Omental fat pad (tissue), 4 donors: Measurements from ENCODE around the gene RSRC1. TPM values are rescaled to one million over a fixed set of nuclear protein-coding genes. Genes with fewer than 3 reads are reported as not detected.

Experiments used
- ATAC-seq: fragments of 150-250 bp; one replicate; pipeline ENCODE4 v1.9.1; 2016; ENCODE audit warnings: mild to moderate bottlenecking, moderate library complexity; ENCODE audit not compliant: low FRiP score
- DNase-seq: peaks from one replicate; pipeline ENCODE4 v3.0.0-alpha.2; 2019; ENCODE audit warnings: low spot score
- CTCF ChIP-seq, 3 donors: fragments of 450-650 bp; IDR thresholded peaks; one replicate each; pipeline ENCODE4 v1.5.1; 2016 to 2017; ENCODE audit warnings: antibody characterized with exemption in 3 of 3, mild to moderate bottlenecking in 3 of 3, moderate library complexity in 2 of 3
- total RNA-seq, 4 donors: library from RNA; depleted of rRNA; stranded (reverse); fragments of >200 nt; gene quantifications; one replicate each; pipeline ENCODE4 v1.1.0, GENCODE V29; 2016

The RSRC1 gene
- total RNA-seq, 4 donors from 2014 or later, result 30.7 to 48.9 (median 40.9) TPM

- DNase-seq (no peak), ATAC-seq (no peak)
- TF ChIP-seq CTCF (IDR thresholded peaks at IDR 0.05), result no peak
Observed at GRCh38 chr3:158559504-158559903, 449.6 kb downstream of the RSRC1 start.

- DNase-seq, result no peak
- TF ChIP-seq CTCF (IDR thresholded peaks at IDR 0.05), result no peak
- no peak for ATAC-seq
Observed at GRCh38 chr3:158560979-158561378, 451.1 kb downstream of the RSRC1 start.

GRCh38 chr3:158562674-158563073 is 452.8 kb downstream of the RSRC1 start:
- ATAC-seq, result no peak
- no peak for DNase-seq
- TF ChIP-seq CTCF (IDR thresholded peaks at IDR 0.05), result no peak

GRCh38 chr3:158563076-158563475 is 453.2 kb downstream of the RSRC1 start:
- DNase-seq (no peak), ATAC-seq (no peak)
- TF ChIP-seq CTCF (IDR thresholded peaks at IDR 0.05), result no peak

- TF ChIP-seq CTCF (IDR thresholded peaks at IDR 0.05), result no peak
- no peak for DNase-seq
- no peak for ATAC-seq
Observed at GRCh38 chr3:158565076-158565475, 455.2 kb downstream of the RSRC1 start.

GRCh38 chr3:158568784-158569183 is 458.9 kb downstream of the RSRC1 start:
- ATAC-seq (no peak), DNase-seq (no peak)
- TF ChIP-seq CTCF (IDR thresholded peaks at IDR 0.05), result no peak

- DNase-seq (no peak), ATAC-seq (no peak)
- TF ChIP-seq CTCF (IDR thresholded peaks at IDR 0.05), result no peak
Observed at GRCh38 chr3:158569794-158570193, 459.9 kb downstream of the RSRC1 start.
